Astrocyte of the spinal cord (primary cell): ENCODE data around the gene SPINT1.

Experiments
- DNase-seq: peaks from one replicate; pipeline ENCODE4 v3.0.0; 2011; ENCODE audit warnings: low read depth, low spot score
- H3K4me3 ChIP-seq: 2 replicates; pipeline ENCODE4 v1.5.1; 2011; ENCODE audit warnings: low read depth, mild to moderate bottlenecking, low read length, moderate library complexity
- CTCF ChIP-seq: IDR thresholded peaks from 2 replicates; pipeline ENCODE4 v1.5.1; 2012; ENCODE audit warnings: low read depth, mild to moderate bottlenecking, low read length, inconsistent platforms
- in situ Hi-C: cut with HindIII; loops from 2 replicates; pipeline ENCODE4 v1.10.0; 2017; ENCODE audit warnings: low sequenced_read_pairs

Gene SPINT1

GRCh38 chr15:40819048-40819447 is 24.8 kb upstream of the SPINT1 start:
- DNase-seq, result no peak
- in situ Hi-C loops, result no loop called here
- TF ChIP-seq CTCF, result no peak
- no peak overlapping the region for H3K4me3 ChIP-seq

- no peak overlapping the region for H3K4me3 ChIP-seq
- no peak for DNase-seq
- in situ Hi-C loops, result no loop called here
- no peak for TF ChIP-seq CTCF
These were observed 22.7 kb upstream of the SPINT1 start for GRCh38 chr15:40821195-40821594.

- TF ChIP-seq CTCF, result no peak
- in situ Hi-C loops, result no loop called here
- no peak for DNase-seq
- no peak overlapping the region for H3K4me3 ChIP-seq
These were observed 20.1 kb upstream of the SPINT1 start for GRCh38 chr15:40823572-40824343.

- in situ Hi-C loops, result no loop called here
- H3K4me3 ChIP-seq, result no peak overlapping the region
- DNase-seq, result peak; percentile 28
- no peak for TF ChIP-seq CTCF
These were observed 18.0 kb upstream of the SPINT1 start for GRCh38 chr15:40825661-40826422.

- in situ Hi-C loops, result no loop called here
- no peak overlapping the region for H3K4me3 ChIP-seq
- DNase-seq, result peak; percentile 26
- no peak for TF ChIP-seq CTCF
These were observed 17.3 kb upstream of the SPINT1 start for GRCh38 chr15:40826423-40827075.

GRCh38 chr15:40828447-40829036 is 15.3 kb upstream of the SPINT1 start, which contains the start of gene PPP1R14D:
Gene PPP1R14D (minus strand): TSS chr15:40828708. CDS start chr15:40828641, 67 bp downstream.
- no peak for TF ChIP-seq CTCF
- DNase-seq, result no peak
- no peak within 1 kb of the TSS for H3K4me3 ChIP-seq
- in situ Hi-C loops, result no loop called here
